ENCODE results near the gene SLC8A3. TPM values are rescaled to one million over a fixed set of nuclear protein-coding genes. Genes with fewer than 3 reads are reported as not detected.

The SLC8A3 gene
- total RNA-seq, 4 donors from 2014 or later: 0.19 to 1.7 (median 0.90) TPM

DNA sequence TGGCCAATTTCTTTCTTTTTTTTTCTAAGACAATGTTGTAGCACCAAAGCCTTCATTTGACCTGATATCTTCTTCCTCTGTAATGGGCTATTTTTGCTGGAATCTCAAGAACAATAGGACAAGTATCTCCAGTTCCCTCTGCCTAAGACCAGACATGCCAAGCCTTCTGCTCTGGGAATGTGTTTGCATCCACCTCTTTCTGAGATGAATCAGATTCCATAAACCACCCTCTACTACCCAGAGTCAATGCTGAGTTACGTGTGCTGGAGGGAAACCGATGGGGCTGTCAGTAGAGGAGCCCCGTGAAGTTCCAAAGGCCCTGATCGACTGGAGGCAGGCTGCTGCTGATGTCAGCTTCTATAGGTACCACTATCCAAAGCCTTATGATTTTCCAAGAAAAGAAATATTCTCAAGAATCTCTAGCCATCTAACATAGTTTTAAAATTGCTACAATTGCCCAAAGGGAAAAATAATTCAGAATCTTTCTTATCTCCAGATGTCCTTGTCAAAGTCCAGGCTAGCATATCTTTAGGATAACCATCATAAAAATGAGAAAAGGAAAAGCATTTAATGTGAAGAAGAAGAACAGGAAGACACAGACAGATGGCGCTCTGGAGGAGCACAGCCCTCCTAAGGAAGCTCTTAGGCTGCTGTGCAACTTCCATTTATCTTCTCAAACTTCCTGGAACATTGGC, 101.9 kb downstream of the SLC8A3 start:
- Histone ChIP-seq H3K4me3 (no peak overlapping the region), H3K9me3 (no peaks in the 10 kb centered on the region), H3K27ac (replicated peaks in 1 of 4) (no peak overlapping the region), H3K36me3 (no peaks in the 10 kb centered on the region), H3K27me3 (peaks cover 0 to 37% (median 0%) of the 10 kb centered on the region in 4 donors), H3K4me1 (no peaks in the 10 kb centered on the region)
- peak; percentile 47 for DNase-seq (ENCODE audit: extremely low spot score)
- intact Hi-C loops (cut with DNase I): loop anchor here (5.0 kb wide), 1 partner anchor 230 kb away; no protein-coding TSS in a partner anchor
- TF ChIP-seq, protein P1, sequence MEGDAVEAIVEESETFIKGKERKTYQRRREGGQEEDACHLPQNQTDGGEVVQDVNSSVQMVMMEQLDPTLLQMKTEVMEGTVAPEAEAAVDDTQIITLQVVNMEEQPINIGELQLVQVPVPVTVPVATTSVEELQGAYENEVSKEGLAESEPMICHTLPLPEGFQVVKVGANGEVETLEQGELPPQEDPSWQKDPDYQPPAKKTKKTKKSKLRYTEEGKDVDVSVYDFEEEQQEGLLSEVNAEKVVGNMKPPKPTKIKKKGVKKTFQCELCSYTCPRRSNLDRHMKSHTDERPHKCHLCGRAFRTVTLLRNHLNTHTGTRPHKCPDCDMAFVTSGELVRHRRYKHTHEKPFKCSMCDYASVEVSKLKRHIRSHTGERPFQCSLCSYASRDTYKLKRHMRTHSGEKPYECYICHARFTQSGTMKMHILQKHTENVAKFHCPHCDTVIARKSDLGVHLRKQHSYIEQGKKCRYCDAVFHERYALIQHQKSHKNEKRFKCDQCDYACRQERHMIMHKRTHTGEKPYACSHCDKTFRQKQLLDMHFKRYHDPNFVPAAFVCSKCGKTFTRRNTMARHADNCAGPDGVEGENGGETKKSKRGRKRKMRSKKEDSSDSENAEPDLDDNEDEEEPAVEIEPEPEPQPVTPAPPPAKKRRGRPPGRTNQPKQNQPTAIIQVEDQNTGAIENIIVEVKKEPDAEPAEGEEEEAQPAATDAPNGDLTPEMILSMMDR (IDR thresholded peaks at IDR 0.05): peak; percentile 36 to 48 (median 47)
- no peak for TF ChIP-seq POLR2A (IDR thresholded peaks at IDR 0.05; ENCODE audit: low read depth)
- WGBS: 32% methylated on average over 5 of the region's 5 CpGs

DNA sequence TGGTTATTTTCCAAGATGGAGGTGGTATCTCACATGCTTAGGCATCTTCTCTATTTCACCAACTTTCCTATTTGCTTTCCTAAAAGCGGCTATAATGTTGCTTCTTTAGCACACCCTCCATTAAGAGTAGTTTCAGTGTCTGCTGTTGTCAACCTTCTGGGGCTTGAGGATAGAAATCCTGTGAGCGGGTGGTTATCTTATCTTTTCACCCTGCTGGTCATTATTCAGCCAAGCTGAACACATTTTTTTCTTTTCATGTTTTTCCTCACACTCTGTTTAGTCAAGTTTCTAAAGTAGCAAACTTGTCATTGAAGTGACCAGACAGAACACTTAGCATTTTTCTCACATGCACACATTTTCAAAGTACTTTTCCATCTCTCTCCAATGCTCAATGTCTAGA, 104.5 kb downstream of the SLC8A3 start:
- H3K9me3 ChIP-seq: no peaks in the 10 kb centered on the region
- no peak for DNase-seq (ENCODE audit: extremely low spot score)
- 47% methylated on average over 2 of the region's 2 CpGs for WGBS
- no peak for TF ChIP-seq POLR2A (IDR thresholded peaks at IDR 0.05; ENCODE audit: low read depth)
- TF ChIP-seq POLR2AphosphoS5 (IDR thresholded peaks at IDR 0.05): no peak
- TF ChIP-seq, protein P1 (IDR thresholded peaks at IDR 0.05): no peak
- no peak for TF ChIP-seq EP300 (IDR thresholded peaks at IDR 0.05)
- no peaks in the 10 kb centered on the region for H3K36me3 ChIP-seq
- no peak overlapping the region for H3K27ac ChIP-seq (replicated peaks in 1 of 4)
- H3K4me1 ChIP-seq: no peaks in the 10 kb centered on the region
- intact Hi-C loops (cut with DNase I): no loop called here
- no peak overlapping the region for H3K4me3 ChIP-seq
- H3K27me3 ChIP-seq: peaks cover 0 to 41% (median 0%) of the 10 kb centered on the region in 4 donors

DNA sequence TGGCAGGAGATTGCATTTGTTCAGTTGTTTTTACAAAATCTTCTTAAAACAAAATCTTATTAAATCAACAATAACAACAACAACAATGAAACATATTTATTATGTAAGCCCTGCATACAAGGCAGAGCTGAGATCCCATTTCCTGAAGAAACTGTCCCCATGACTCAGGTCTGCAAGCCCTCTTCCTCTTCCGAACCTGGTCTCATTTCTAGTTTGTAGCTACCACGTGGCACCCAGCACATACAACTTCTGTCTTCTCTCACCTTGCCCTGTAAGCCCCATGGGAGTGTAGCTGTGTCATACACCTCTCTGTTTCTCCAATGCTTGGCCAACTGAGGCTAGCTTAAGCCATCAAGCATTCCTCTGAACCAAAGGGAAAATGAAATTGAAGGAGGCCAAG, 106.4 kb downstream of the SLC8A3 start:
- H3K9me3 ChIP-seq: no peaks in the 10 kb centered on the region
- WGBS: 41% methylated on average over 2 of the region's 2 CpGs
- no peak overlapping the region for H3K4me3 ChIP-seq
- intact Hi-C loops (cut with DNase I): no loop called here
- peaks cover 0 to 41% (median 0%) of the 10 kb centered on the region in 4 donors for H3K27me3 ChIP-seq
- TF ChIP-seq, protein P1 (IDR thresholded peaks at IDR 0.05): no peak
- TF ChIP-seq EP300 (IDR thresholded peaks at IDR 0.05) (no peak), POLR2AphosphoS5 (IDR thresholded peaks at IDR 0.05) (no peak), POLR2A (IDR thresholded peaks at IDR 0.05; ENCODE audit: low read depth) (no peak)
- H3K27ac ChIP-seq (replicated peaks in 1 of 4): no peak overlapping the region
- DNase-seq (ENCODE audit: extremely low spot score): no peak
- H3K4me1 ChIP-seq: no peaks in the 10 kb centered on the region
- H3K36me3 ChIP-seq: no peaks in the 10 kb centered on the region

DNA sequence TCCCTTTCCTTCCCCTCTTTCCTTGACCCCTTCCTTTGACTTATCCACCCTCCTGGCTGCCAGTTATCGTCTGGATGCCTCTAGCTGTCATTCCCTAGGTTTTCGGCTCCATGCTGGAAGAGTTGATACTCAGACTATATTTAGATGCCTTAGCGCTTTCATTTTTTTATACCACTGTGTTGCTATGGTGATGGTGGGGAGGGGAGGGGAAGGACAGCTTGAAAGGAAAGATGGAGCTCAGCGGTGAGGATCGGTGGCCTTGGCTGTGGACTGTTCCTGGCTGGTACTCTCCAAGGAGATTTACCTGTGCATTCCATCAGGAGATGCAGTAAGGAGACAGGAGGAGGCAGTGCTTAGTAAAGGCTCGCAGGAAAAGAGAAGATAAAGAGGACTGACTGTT, 108.7 kb downstream of the SLC8A3 start:
- 66% methylated on average over 6 of the region's 6 CpGs for WGBS
- no peak for TF ChIP-seq EP300 (IDR thresholded peaks at IDR 0.05)
- no peak for TF ChIP-seq POLR2A (IDR thresholded peaks at IDR 0.05; ENCODE audit: low read depth)
- no peak for TF ChIP-seq POLR2AphosphoS5 (IDR thresholded peaks at IDR 0.05)
- TF ChIP-seq, protein P1 (IDR thresholded peaks at IDR 0.05): no peak
- intact Hi-C loops (cut with DNase I): no loop called here

DNA sequence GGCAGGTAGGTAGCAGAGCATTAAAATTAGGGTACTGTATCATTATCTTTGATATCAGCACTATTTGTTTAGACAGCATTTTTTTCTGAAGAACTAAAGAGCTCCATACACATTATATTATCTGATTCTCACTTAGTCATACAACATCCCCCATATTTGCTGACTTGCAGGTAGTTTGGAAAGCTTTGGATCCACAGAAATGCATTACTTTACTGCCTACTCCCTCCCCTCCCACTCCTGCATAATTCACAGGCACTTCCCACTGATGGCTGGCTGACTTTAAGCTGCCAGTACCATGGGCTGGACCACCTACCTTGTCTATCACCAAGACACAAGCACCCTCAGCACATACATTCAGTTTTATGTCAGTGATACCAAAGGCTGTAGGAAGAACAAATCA, 110.4 kb downstream of the SLC8A3 start:
- H3K9me3 ChIP-seq: no peaks in the 10 kb centered on the region
- intact Hi-C loops (cut with DNase I): no loop called here
- H3K36me3 ChIP-seq: no peaks in the 10 kb centered on the region
- H3K27me3 ChIP-seq: peaks cover 0 to 24% (median 0%) of the 10 kb centered on the region in 4 donors
- no peak overlapping the region for H3K4me3 ChIP-seq
- no peaks in the 10 kb centered on the region for H3K4me1 ChIP-seq
- no peak for DNase-seq (ENCODE audit: extremely low spot score)
- TF ChIP-seq POLR2AphosphoS5 (IDR thresholded peaks at IDR 0.05) (no peak), POLR2A (IDR thresholded peaks at IDR 0.05; ENCODE audit: low read depth) (no peak)
- H3K27ac ChIP-seq (replicated peaks in 1 of 4): no peak overlapping the region

More for the DNA sequence above, 108.7 kb downstream of the SLC8A3 start:
- no peaks in the 10 kb centered on the region for H3K4me1 ChIP-seq
- peaks cover 0 to 31% (median 0%) of the 10 kb centered on the region in 4 donors for H3K27me3 ChIP-seq
- no peak overlapping the region for H3K27ac ChIP-seq (replicated peaks in 1 of 4)
- no peak overlapping the region for H3K4me3 ChIP-seq
- no peak for DNase-seq (ENCODE audit: extremely low spot score)
- H3K9me3 ChIP-seq: no peaks in the 10 kb centered on the region
- H3K36me3 ChIP-seq: no peaks in the 10 kb centered on the region
